HG03066 (cell line): ENCODE data around the gene VPS51.

ENCODE experiments used
- ATAC-seq: cut with Tn5 transposase; IDR thresholded peaks from one replicate; pipeline ENCODE4 v1.9.1; 2021; ENCODE audit warnings: low read depth; ENCODE audit not compliant: unreplicated experiment

Gene VPS51

DNA sequence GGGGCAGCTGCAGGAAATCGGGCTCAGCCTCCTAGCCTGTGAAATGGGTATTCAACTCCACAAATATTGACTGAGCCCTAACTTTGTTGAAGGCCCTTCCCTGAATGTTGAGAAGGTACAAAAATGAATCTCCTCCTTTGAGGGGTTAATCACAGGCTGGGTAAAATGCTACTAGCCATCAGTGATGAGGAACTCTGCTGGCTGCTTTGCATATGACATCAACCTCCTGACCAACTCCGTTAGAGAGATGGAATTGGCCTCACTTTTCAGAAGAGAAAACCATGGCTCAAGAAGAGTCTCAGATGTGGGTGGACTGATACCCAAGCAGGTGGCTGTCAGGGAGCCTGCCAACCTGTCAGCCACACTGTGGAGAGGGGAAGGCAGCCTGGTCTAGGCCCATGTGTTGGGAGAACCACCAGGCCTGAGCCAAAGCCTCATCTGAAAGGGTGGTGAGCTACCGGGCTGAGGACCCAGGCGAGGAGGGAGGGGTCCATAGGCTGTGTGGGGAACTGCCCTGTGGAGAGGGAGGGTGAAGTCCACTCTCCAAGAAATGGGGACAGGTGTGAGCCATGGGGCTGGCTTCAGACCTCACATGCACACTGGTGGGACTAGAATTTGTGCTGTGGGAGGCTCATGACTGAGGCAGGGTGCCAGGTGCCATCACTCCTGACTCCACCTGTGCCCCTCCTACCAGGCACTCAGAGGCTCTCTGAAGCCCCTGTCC lies 23.9 kb upstream of the VPS51 start:
- no peak for ATAC-seq

DNA sequence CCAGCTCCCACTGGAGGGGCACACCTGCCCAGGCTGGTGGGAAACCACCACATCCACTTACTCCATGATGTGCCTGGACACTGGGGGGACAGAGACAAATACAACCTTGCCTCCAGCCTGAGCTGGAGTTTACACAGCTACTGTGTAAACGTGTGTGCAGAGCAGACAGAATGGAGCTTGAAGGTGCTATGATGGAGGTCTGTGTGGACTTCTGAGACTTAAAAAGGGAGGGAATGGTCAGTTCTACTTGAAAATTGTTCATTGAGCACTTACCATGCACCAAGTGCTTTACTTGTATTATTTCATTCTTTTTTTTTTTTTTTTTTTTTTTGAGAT lies 23.4 kb upstream of the VPS51 start:
- ATAC-seq: no peak

DNA sequence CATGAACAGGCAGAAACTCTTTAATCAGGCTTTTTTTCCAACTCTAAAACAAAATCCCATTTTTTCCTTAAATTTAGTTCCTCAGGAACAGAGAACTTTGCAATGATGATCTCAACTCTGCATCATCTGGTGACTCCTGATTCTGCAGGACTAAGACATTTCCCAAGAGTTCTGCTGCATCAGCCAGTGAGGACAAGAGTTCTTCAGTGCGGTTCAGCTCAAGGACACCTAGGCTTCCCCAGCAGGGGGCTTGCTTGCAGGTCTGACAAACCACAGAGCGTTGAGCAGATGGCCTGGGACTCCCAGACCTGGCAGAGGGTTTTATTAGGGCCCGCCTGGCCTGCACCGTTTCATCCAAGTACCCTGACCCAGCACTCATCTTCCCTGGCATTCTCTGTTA lies 18.6 kb upstream of the VPS51 start:
- no peak for ATAC-seq

DNA sequence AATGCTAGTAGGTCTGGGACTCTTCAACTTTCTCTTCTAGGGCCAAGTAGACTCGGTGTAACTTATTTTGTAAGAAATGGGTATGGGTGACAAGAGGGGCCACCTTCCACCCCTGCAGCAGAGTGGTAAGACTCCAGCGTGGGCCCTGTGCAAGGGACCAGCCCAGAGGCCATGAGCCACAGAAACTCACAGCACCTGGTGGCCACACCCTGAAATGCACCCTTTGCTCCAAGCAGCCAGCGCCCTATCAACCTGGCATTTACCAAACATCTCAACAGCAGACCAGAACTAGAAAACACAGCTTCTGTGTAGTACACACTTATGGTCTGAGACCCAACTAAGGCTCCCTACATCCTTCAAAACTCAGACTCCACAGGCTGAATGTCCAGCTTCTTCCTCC lies 17.9 kb upstream of the VPS51 start:
- no peak for ATAC-seq

DNA sequence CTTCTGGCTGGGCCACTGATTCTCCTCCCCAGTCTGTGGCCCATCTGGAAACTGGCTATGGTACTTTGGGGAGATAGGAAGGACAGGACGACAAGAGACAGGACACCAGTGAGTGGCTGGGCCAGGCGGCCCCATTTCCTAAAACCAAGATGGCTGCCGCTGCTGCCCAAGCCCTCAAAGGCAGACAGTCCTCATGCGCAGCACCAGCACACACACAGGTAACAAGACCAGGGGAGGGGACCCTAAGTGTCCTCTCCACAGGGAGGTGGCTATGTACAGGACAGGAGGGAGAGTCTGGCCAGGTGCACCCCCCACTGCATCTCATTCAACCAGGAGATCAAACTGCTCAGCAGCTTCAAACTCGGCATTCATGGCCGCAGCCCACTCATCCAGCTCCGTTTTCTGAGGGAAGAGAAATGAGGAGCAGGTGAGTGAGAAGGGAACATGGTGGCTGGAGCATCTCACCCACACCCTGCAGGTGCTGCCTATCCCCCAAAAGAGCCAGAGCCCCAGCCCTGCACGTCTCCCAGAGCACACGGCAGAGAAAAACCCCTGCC lies 17.1 kb upstream of the VPS51 start:
- ATAC-seq: no peak

DNA sequence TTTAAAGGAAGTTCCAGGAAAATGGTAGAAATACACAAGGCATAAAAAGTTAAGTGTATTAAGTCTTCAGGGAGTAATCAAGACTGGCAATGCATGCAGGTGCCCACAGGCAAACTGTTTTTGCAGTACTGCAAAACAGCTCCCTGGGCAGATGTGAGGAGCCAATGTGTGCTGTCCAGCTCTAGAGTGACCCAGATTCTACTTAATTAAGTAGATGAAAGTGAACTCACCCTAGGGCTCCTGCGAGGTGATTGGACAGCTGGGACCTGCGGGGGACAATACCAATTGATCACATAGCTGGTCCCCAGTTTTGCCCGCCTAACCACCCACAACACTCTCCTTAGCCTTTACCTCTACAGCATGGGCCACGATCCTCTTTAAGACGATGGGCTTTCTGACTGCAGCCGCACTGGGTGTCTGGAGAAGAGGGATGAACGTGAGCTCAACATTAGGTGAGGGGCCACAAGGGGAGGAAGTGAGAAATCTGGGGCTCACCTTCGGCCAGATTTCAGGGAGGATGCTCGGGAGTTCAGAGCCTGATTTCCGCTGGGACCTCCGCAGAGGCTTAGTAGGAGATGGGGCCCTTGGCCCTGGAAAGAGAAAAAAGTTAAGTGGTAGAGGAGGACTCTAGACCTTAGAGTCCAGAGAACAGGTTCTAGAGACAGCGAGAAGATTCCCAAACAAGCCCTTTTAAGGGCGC lies 12.7 kb upstream of the VPS51 start:
- ATAC-seq: no peak

DNA sequence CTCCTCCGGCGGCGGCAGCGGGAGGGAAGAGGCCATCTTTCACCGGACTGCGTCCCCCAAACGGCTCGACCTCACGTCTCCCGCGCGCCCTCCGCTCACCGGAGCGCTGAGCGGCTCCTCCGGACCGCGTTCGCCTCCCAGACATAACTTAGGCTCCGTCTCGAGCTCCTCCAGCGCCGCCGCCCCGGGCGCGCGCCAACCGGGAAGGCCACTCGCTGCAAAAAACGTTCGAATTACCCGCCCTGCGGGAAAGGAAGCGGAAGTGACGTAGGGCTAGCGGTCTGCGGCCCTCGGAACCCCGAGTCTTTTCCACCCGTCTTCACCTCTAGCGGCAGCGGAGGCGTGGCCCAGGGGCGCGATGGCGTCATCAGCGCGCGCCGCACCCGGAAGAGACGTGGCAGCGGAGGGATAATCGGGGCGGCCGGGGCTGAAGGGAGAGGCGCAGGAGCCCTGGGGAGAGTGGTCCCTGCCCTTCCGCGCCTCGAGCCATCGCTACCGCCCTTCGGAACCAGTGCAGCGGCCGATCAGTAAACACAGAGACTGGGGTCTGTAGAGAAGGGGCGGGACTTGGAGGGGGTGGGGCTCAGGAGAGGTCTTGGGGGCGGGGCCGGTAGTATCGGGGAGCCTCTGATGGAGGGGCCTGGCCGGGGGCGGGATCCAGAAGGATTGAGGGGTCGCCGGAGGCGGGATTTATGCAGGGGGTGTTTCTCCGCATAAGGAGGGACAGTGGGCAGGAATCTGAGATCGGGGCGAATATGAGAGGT lies 12.0 kb upstream of the VPS51 start, which contains the start of the genes CDCA5 and ZFPL1:
TSS of gene CDCA5 (minus strand) at position 207 of the 764 bp plus-strand sequence. CDS start at position 145, 62 bp downstream.
TSS of gene ZFPL1 (plus strand) at position 389 of the 764 bp plus-strand sequence. CDS start 477 bp downstream, outside the sequence.
- peak; percentile 71 for ATAC-seq

DNA sequence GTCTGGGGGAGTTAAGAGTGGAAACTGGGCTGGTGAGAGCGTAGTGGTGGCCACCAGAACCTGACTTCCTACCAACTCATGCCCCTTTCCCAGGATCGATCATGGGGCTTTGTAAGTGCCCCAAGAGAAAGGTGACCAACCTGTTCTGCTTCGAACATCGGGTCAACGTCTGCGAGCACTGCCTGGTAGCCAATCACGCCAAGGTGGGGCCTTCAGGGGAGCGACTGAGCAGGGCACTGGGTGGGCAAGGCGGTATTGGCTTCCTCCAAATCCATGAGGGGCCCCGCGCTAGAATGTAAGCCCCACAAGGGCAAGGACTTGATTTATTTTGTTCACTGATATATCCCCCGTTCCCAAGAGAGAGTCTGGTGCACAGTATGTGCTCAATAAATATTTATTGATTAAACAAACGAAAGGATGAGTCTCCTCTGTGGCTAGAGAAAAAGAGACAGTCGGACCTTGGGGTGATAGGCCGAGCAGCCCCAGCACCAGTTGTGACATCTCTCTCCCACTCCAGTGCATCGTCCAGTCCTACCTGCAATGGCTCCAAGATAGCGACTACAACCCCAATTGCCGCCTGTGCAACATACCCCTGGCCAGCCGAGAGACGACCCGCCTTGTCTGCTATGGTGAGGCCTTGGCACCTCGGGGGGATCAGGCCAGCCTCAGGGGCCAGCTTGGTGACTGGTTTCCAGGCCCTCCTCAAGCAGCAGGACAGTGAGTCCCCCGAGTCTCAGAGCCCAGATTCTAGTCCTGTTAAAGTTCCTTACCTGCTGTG lies 11.2 kb upstream of the VPS51 start:
- ATAC-seq: no peak

DNA sequence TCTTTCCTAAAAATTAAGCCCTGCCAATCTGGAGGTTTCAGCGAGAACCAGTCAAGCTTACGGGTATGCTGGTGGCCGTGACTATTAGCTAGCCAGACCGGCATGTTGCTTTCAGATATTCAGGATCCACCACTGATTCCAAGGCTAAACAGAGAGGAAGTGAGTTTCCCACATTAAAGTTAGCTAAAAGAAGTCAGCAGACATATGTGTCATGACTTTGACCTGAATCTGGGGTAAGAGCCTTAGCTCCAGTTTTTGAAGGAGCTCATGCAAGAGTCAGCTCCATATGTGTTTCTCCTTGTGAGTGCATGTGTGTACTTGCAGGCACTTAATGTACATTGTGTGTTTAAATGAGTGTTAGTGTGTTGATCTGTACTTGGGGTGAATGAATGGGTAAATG lies 10.6 kb upstream of the VPS51 start:
- no peak for ATAC-seq

DNA sequence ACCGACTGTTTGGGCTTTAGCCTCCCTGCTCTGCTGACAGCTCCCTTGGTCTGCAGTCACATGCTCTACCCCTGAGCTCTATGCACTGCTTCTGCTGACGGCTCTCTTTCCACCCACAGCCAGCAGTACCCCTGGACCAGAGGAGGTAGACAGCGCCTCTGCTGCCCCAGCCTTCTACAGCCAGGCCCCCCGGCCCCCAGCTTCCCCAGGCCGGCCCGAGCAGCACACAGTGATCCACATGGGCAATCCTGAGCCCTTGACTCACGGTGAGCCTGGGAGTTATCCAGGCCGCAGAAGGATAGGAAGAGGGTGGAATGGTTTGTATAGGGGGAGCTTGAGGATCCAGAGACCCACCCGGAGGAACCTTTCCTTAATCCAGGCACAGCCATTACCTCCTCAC lies 9.2 kb upstream of the VPS51 start:
- no peak for ATAC-seq

DNA sequence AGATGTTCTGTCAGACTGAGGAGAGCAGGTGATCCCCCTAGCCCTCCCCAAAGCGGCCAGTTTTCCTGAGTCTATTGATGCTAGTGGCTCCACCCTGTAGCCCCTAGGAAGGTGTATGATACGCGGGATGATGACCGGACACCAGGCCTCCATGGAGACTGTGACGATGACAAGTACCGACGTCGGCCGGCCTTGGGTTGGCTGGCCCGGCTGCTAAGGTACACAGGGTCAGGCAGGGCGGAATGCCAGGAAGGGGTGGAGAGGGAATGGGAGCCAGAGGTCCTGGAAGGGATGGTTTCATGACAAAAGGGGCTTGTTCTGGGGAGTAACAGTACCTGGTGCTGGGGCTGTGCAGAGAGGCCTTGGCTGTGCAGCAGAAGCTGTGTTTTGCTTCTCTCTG lies 8.8 kb upstream of the VPS51 start:
- ATAC-seq: no peak

DNA sequence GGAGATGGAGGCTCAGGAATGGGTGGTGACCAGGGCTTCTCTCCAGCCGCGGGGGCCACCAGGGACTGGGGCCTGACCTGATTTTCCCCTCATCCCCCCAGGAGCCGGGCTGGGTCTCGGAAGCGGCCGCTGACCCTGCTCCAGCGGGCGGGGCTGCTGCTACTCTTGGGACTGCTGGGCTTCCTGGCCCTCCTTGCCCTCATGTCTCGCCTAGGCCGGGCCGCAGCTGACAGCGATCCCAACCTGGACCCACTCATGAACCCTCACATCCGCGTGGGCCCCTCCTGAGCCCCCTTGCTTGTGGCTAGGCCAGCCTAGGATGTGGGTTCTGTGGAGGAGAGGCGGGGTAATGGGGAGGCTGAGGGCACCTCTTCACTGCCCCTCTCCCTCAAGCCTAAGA lies 8.2 kb upstream of the VPS51 start:
- no peak for ATAC-seq

DNA sequence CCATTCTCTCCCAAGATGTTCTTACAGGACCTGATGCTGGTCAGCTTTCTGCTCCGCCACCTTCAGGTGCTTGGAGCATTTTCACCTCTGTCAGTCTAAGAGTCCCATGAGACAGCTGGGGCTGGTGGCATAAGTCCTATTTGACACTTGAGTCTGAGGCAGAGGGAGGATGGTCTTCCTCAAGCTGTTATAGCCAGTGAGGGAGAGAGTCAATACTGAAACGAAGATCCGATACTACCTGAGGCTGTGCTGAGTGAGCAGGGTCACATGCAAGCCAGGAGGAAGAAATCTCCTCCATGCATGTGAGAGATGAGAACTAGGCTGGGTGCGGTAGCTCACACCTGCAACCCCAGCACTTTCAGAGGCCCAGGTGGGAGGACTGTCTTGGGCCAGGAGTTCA lies 6.4 kb upstream of the VPS51 start:
- ATAC-seq: no peak

DNA sequence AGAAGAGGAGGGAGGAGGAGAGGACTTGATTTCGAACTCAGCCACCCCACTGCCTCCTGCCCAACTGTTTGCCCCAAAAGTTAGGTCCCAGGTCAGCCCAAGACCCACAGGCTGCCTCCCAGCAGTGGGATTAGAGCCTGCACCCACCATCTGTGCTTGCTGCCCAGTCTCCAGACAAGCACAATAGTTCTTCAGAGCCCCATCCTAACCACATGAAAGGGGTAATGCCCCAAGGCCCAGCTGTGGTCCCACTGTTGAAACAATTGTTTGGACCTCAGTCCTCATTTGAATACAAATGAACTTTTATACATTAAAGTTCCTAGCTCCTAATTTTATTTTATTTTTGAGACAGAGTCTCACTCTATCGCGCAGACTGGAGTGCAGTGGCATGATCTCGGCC lies 5.4 kb upstream of the VPS51 start:
- ATAC-seq: no peak

DNA sequence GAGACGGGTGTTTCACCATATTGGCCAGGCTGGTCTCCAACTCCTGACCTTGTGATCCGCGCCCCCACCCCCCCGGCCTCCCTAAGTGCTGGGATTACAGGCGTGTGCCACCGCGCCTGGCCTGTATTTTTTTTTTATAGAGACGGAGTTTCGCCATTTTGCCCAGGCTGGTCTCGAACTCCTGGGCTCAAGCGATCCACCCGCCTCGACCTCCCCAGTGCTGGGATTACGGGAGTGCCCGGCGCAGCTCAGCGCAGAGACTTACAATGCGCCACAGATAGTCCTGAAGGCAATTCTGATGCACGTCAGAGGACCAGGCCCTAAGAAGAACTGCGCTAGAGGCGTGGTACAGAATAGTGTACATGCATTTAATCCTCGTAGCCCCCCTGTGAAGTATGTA lies 587 bp upstream of the VPS51 start:
- no peak for ATAC-seq

DNA sequence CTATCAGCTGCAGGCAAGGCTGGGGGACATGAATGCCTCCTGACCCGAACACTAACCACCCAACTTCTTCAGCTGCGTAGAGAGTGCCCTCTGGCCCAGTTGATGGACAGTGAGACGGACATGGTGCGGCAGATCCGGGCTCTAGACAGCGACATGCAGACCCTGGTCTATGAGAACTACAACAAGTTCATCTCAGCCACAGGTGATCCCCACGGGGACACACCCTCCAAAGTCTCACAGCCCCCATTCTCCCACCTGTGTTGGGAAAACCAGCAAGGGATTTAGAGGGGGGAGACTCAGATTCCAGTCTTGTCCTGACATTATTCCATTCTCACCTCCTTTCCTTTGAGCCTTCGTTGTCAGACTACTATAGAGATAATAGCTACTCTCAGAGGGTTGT lies 912 bp downstream of the VPS51 start:
- ATAC-seq: no peak

DNA sequence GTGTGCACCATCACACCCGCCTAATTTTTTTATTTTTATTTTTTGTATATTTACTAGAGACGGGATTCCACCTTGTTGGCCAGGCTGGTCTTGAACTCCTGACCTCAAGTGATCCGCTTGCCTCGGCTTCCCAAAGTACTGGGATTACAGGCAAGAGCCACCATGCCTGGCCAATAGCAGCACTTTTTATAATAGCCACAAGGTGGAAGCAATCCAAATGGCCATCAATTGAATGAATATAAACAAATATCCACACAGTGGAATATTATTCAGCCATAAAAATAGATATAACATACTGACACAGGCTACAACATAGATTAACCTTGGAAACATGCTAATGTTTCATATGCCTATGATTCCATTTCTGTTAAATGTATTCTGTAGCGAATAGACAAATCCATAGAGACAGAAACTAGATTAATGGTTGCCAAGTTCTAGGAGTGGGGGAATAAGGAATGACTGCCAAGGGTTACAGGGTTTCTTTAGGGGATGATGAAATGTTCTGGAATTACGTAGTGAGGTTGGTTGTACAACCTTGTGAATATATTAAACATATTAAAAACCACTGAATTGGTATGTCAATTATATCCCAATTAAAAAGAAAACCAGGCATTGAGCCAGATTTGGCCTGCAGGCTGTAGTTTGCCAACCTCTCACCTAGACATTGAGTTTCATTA lies 4.8 kb downstream of the VPS51 start:
- ATAC-seq: no peak

DNA sequence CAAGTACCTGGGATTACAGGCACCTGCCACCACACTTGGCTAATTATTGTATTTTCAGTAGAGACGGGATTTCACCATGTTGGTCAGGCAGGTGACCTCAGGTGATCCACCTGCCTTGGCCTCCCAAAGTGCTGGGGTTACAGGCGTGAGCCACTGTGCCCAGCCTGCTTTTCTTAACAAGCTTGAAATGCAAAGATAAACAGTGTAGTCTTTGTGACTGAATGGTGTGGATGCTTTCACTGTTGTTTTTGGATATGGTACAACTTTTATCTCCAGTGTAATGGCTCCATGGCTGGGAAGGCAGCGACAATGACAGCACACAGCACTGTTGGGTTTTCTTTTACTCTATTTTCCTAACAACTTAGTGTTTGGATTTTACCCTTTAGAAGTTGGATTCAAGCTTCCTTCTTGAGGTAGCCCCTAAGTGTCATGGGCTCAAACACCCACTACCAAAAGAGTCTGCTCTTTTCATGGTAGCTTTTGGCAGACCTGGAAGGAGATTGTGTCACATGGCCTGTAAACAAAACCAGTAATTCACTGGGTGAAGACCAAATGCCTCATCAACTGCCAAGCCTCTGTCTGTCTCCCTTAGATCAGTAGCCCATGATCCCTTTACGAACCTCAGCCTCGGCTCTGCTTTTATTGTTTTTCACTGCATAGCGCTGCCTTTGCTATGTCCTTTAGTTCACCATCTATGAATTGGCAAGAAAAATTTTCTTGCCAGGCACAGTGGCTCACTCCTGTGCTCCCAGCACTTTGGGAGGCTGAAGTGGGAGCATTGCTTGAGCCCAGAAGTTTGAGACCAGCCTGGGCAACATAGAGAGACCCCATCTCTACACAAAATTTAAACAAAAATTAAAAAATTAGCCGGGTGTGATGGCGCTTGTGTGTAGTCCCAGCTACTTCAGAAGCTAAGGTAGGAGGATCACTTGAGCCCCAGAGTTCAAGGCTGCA lies 6.4 kb downstream of the VPS51 start:
- ATAC-seq: no peak

DNA sequence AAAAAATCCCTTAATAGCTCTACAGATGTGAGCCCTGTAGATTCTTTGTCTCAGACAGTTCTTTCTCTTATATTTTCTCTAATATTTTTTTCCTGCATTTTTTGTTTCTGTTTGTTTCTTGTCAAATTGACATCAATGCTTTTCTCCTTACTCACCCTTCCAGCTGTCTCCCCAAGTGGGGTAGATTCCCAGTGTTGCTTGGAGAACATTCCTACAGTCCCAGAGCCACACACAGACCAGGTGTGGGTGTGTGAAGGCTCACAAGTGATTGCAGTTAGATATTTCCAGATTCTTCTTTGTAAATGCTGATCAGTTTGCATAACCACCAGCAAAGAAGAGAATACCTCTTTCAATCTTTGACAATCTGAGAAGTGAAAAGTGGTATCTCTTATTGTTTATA lies 7.5 kb downstream of the VPS51 start:
- no peak for ATAC-seq
